GM12801 (cell line): ENCODE results near the gene PTGES.

Experiments
- CTCF ChIP-seq: IDR thresholded peaks from one replicate; pipeline ENCODE4 v1.5.1; 2011; ENCODE audit warnings: control low read depth; ENCODE audit not compliant: insufficient read length; ENCODE audit errors: extremely low read depth

The PTGES gene

GRCh38 chr9:129762985-129763926 lies 10.4 kb upstream of the PTGES start:
- no peak for TF ChIP-seq CTCF

GRCh38 chr9:129761901-129762369 lies 9.1 kb upstream of the PTGES start:
- no peak for TF ChIP-seq CTCF

GRCh38 chr9:129761293-129761900 lies 8.6 kb upstream of the PTGES start:
- no peak for TF ChIP-seq CTCF

GRCh38 chr9:129759804-129760502 lies 7.1 kb upstream of the PTGES start:
- TF ChIP-seq CTCF, result no peak

GRCh38 chr9:129759319-129759718 lies 6.5 kb upstream of the PTGES start:
- TF ChIP-seq CTCF, result no peak

- no peak for TF ChIP-seq CTCF
These were observed 4.2 kb upstream of the PTGES start for GRCh38 chr9:129757045-129757444.

GRCh38 chr9:129756191-129756590 lies 3.3 kb upstream of the PTGES start:
- TF ChIP-seq CTCF, result no peak
